Activated CD4-positive, alpha-beta T cell treated with anti-CD3 and anti-CD28 coated beads, Interleukin-2, Interleukin-4, amounts not matched to agents 100 ng/mL and 50 ng/mL, durations not matched to agents 16 hours and 8 hours (primary cell): Measurements from ENCODE around the gene KAT7.

Experiments used
- DNase-seq: peaks from one replicate; pipeline ENCODE4 v3.0.0-alpha.2; 2020; ENCODE audit warnings: low spot score

The KAT7 gene

DNA sequence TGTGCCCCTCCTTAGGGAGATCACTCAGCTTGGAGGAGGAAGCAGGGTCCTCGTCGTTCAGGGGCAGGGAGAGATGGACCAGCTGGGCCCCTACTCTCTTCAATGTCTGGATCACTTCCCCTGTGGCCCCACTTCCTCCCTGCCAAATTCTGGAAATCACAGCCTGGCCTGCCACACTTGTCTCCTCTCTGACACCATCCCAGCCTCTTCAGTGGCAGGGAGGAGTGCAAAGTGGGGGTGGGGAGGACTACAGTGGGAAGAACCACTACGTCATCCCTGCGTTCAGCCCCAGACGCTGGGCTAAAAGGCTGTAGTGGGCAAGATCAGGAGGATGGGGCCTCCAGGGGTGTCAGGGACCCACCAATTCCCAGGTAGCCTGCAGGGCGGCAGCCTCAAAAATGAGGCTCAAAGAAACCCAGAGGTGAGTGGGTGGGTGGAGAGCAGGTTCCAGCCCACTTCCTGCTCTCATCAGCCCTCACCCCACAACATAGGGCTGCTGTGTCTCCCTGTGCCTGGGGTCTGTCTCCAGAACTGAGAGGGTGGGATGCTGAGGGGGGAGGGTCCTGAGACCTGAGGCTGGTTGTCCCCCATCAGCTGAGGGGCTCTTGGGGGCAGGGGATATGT lies 84.4 kb downstream of the KAT7 start:
- DNase-seq = no peak

DNA sequence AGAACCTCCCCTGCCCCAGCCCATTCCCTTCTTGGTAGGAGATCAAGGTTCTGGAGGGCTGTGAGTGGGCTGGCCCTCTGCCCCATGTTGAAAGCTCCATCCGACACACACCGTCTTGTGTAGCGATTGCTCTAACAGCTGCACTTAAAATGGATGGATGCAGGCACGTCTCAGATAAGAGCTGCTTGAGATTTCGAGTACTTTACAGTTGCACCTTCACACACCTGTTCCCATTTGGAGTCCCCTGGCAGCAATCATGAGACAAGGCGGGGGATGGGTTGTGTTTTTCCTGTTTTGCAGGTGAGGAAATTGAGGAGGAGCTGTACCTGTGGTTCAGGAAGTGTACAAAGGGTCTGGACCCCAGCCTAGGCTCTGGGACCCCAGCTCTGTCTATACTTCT lies 85.0 kb downstream of the KAT7 start:
- DNase-seq = no peak

DNA sequence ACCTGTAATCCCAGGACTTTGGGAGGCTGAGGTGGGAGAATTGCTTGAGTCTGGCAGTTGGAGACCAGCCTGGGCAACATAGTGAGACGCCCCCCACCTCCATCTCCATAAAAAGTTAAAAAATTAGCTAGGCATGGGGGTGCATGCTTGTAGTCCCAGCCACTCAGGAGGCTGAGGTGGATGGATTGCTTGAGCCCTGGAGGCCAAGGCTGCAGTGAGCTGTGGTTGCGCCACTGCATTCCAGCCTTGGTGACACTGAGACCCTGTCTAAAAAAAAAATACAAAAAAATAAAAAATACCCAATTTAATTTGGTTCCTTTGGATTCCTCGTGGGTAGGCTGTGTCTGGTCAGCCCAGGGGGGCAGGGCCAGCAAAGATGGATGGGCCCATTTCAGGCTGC lies 85.4 kb downstream of the KAT7 start:
- no peak for DNase-seq

DNA sequence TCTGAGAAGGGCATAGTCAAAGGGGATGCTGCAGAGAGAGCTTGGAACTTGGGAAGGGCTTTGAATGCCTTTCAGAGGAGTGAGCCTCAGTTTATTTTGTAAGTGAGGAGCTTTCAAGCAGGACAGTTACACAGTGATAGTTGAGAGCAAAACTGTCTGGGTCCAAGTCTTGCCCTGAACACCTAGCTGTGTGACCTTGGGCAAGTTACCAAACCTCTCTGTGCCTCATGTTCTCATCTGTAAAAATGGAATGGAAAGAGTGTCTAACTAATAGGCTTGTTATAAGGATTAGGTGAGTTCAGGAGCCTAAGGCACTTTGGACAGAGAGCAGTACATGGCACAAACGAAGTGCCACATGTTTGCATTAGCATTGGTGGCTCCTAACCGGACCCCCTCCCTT lies 86.4 kb downstream of the KAT7 start:
- no peak for DNase-seq

DNA sequence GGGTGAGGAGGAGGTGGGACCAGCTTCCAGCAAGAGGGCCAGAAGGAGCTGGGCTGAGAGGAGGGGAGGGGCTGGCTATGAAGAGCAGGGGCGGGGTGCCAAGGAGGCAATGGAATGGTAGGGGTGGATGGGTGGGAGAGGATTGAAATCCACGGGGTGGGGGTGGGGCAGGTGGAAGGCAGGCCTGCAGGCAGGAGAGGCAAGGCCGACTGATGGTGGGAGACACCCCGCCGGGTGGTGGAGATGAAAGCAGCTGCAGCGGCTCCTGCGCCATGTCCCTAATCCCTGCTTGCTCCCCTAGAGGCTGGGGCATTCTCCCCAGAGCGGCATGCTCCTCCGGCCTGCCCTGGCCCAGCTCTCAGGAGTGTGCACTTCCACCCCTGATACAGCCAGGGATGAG lies 87.2 kb downstream of the KAT7 start:
- DNase-seq = no peak

DNA sequence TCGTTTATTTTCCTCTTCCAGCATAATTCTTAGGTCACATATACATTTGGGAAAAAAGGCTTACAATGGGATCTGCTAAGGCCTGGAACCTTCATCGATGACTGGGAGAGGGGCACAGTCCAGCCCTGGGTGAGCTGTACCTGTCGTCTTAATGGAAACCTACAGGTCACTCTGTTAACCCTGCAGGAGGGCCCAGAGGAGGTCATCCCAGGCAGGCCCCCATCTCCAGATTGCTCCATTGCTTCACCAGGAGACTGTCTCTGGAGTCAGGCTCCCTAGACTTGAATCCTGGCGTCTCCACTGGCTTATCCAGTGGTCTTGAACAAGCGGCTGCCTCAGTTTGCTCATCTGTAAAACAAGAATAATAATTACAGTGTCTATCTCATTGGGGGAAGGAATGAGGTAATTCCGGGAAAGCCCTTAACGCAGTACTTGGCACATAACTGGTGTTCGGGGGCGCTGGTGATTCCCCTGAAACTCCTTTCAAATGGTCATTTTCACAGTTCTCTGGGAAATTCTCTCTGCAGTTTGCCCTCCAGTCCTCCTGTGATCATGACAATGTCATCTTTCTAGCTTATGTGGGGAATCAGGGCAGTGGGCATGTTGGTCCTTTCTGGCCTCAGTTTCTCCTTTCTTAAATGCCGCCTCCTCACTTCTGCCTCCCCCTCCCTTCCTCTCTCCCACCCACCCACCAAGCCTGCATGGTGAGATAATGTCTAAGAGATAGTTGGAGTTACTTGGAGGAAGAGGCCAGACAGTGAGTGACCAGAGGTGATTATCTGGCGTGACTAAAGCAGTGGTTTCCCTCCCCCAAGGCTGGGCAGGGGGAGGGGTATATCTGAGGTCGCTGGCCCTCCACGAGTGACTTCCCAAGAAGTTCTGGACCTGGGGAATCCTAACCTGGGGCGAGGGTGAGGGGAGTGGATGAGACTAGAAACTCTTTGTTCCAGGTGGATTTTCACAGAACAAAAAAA lies 90.7 kb downstream of the KAT7 start:
- DNase-seq = no peak

DNA sequence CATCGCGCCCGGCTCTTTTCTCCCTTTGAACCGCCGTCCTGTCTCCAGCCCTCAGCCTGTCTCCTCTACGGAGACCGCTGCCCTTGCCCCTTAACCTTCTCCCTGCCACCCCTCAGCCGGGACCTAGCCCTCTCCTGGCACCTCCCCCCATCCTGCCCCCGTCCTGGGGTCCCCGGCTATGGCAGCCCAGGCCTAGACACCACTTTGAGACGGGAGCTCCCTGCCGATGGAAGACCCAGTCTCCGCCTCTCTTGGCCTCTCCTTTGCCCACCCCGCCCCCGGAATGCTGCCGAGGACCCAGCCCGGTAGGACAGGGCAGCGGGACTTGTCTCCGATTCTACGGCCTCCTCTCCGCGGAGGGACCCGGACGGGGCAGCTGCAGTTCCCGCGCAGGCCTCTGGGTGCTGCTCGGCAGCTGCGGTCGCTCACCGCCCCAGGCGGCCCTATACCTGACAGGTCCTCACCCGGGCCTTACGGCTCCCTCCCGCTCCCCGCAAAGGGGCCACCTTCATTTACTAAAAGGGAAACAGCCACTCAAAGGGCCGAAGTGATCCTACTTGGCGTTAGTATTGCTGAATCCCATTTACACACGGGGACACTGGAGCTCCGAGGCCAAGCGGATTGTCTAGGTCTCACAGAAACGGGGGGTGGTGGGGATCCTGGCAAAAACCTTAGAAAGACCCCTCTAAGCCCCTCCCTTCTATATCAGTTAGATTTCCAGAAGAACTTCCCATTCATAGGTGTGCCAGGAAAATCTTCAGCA lies 92.0 kb downstream of the KAT7 start:
- peak; percentile 65 for DNase-seq

DNA sequence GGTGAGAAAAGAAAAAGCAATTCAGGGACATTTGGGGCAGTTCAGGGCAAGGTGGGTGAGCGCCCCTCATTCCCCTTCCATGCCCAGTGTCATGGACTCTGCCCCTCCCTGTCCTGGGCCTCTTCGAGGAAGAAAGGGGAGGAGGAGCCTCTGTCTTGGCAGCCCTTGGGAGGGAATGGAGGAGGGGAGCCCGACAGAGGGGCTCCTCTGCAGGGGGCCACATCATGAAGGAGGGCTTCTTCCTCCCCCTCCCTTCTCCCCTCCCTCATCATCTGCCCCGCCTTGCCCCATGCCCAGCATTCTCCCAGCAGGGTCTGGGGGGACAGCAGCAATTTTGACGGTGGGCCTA lies 92.5 kb downstream of the KAT7 start:
- DNase-seq = no peak

DNA sequence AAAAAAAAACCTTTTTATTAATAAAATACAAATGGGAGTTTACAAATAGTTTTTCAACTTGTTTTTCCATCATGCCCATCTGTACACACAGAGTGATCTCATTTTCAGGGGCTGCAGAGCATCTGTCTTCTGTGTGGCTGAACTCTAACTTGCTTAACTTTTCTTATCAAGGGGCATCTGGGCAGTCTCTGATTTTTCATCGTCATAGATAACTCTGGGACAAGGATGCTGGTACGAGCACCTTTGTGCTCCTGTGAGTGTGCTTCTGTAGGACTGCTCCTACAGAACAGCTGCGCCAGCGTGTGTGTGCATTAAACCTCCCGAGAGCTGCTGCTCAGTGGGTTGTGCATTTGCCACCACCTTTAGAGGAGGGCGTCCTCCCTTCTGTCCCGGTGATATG lies 94.0 kb downstream of the KAT7 start:
- DNase-seq = no peak
